ENCODE results near the gene MKI67.
A peak's percentile ranks its signal among the peaks of the same experiment; 100 is the strongest.

Gene MKI67

DNA sequence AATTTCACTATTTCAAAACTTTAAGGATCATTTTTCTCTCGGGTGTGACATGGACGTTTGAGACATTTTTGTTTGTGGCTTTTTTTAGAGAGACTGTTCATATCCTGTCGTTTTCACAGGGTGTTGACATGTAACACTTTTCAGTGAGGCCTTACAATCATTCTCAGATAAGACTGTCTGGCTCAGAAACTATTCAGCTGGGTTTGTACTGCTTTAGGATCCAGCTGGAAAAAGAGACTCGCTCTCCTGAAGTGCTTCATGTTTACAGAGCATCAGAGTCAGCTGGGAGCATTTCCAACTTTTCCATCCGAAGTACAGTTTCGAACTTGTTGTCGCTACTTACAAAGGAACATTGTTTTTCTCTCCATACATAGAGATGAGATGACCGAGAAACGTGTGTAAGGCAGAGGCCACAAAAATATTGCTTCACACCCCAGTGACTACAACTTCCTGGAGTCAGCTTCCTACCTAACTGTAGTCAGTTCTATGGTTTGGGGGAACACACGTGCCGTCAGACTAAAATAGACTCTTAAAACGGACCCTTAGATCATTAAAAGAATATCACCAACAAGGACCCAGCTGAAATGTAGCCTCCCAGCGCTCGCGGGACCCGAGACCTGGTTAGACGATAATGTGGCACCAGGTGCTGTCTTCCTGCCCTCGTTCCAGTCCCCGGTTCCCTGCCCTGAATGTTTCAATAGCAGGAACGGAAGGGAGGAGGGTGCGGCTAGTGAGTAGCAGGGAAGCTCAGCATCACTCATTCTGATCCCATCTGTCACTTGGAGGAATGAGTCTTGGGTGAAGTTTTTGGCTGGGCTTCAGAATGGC lies 78.0 kb downstream of the MKI67 start:
- H3K4me1 ChIP-seq (ENCODE audit: control insufficient read depth in 5 of 5, insufficient read depth in 5 of 5, low read length in 5 of 5) = peaks cover 0 to 55% (median 20%) of the 10 kb centered on the region in 5 donors

GRCh38 chr10:128047351-128047750 lies 78.9 kb downstream of the MKI67 start:
- H3K27me3 ChIP-seq (ENCODE audit: control insufficient read depth in 5 of 5, insufficient read depth in 4 of 5, low read length in 5 of 5) = no peaks in the 10 kb centered on the region
- peak overlapping the region; percentile 55 to 71 (median 61) for H3K4me3 ChIP-seq (ENCODE audit: low read depth in 1 of 5, low read length in 5 of 5)
- H3K27ac ChIP-seq (ENCODE audit: low read depth, low read length) = peak overlapping the region; percentile 59
- H3K36me3 ChIP-seq (ENCODE audit: control insufficient read depth in 5 of 5, insufficient read depth in 5 of 5, low read length in 5 of 5) = peaks cover 0 to 14% (median 3%) of the 10 kb centered on the region in 5 donors
- H3K4me1 ChIP-seq (ENCODE audit: control insufficient read depth in 5 of 5, insufficient read depth in 5 of 5, low read length in 5 of 5) = peaks cover 0 to 51% (median 20%) of the 10 kb centered on the region in 5 donors
- H3K9ac ChIP-seq (ENCODE audit: low read length in 5 of 5) = peak overlapping the region in 4 of 5 donors; percentile 34 to 62 (median 45)
- H3K9me3 ChIP-seq (ENCODE audit: control insufficient read depth in 5 of 5, low read length in 5 of 5) = no peaks in the 10 kb centered on the region

More for the DNA sequence above, 78.0 kb downstream of the MKI67 start:
- H3K27ac ChIP-seq (ENCODE audit: low read depth, low read length) = peak overlapping the region; percentile 59
- peak overlapping the region; percentile 55 to 71 (median 61) for H3K4me3 ChIP-seq (ENCODE audit: low read depth in 1 of 5, low read length in 5 of 5)
- peaks cover 0 to 18% (median 8%) of the 10 kb centered on the region in 5 donors for H3K36me3 ChIP-seq (ENCODE audit: control insufficient read depth in 5 of 5, insufficient read depth in 5 of 5, low read length in 5 of 5)
- no peaks in the 10 kb centered on the region for H3K9me3 ChIP-seq (ENCODE audit: control insufficient read depth in 5 of 5, low read length in 5 of 5)
- H3K9ac ChIP-seq (ENCODE audit: low read length in 5 of 5) = peak overlapping the region in 4 of 5 donors; percentile 34 to 62 (median 45)
- H3K27me3 ChIP-seq (ENCODE audit: control insufficient read depth in 5 of 5, insufficient read depth in 4 of 5, low read length in 5 of 5) = no peaks in the 10 kb centered on the region

GRCh38 chr10:128046953-128047290 lies 79.3 kb downstream of the MKI67 start:
- no peaks in the 10 kb centered on the region for H3K27me3 ChIP-seq (ENCODE audit: control insufficient read depth in 5 of 5, insufficient read depth in 4 of 5, low read length in 5 of 5)
- H3K4me3 ChIP-seq (ENCODE audit: low read depth in 1 of 5, low read length in 5 of 5) = peak overlapping the region in 2 of 5 donors; percentile 19 to 61
- no peak overlapping the region for H3K9ac ChIP-seq (ENCODE audit: low read length in 5 of 5)
- H3K36me3 ChIP-seq (ENCODE audit: control insufficient read depth in 5 of 5, insufficient read depth in 5 of 5, low read length in 5 of 5) = peaks cover 0 to 14% (median 3%) of the 10 kb centered on the region in 5 donors
- no peak overlapping the region for H3K27ac ChIP-seq (ENCODE audit: low read depth, low read length)
- no peaks in the 10 kb centered on the region for H3K9me3 ChIP-seq (ENCODE audit: control insufficient read depth in 5 of 5, low read length in 5 of 5)
- peaks cover 0 to 46% (median 20%) of the 10 kb centered on the region in 5 donors for H3K4me1 ChIP-seq (ENCODE audit: control insufficient read depth in 5 of 5, insufficient read depth in 5 of 5, low read length in 5 of 5)

Data from subcutaneous abdominal adipose tissue (tissue), 5 donors.